Measurements from ENCODE around the gene PPM1M. TPM values are rescaled to one million over a fixed set of nuclear protein-coding genes. Genes with fewer than 3 reads are reported as not detected.

PPM1M gene
- total RNA-seq, 1 experiment from 2014 or later: 6.7 TPM

- peaks cover 3% of the 10 kb centered on the region; the same call in 1 of the 2 replicates for H3K36me3 ChIP-seq (ENCODE audit: control insufficient read depth, insufficient read depth, low read length)
- H3K4me1 ChIP-seq: peaks cover 38% of the 10 kb centered on the region
- ChIA-PET POLR2A (interaction anchor here (0.9 to 1.3 kb wide), 4 partner anchors 10 to 24 kb away, joined by 3 to 7 read pairs (median 4); partner anchors contain the start of gene GLYCTK), CTCF (interaction anchor here (0.8 to 2.5 kb wide), 3 partner anchors 12 to 57 kb away, joined by 3 to 16 read pairs (median 3); no protein-coding TSS in a partner anchor)
- H3K4me3 Mint-ChIP-seq (ENCODE audit: unreplicated experiment): peak overlapping the region; percentile 100
- peak overlapping the region; percentile 77 for H3K4me3 ChIP-seq (ENCODE audit: low read depth, low read length)
- intact Hi-C loops (cut with micrococcal nuclease; ENCODE audit: unreplicated experiment): no loop called here
- peak; percentile 46 to 50 for DNase-seq
- H3K27ac Mint-ChIP-seq (ENCODE audit: unreplicated experiment): peak overlapping the region; percentile 100
- TF ChIP-seq, protein P1, sequence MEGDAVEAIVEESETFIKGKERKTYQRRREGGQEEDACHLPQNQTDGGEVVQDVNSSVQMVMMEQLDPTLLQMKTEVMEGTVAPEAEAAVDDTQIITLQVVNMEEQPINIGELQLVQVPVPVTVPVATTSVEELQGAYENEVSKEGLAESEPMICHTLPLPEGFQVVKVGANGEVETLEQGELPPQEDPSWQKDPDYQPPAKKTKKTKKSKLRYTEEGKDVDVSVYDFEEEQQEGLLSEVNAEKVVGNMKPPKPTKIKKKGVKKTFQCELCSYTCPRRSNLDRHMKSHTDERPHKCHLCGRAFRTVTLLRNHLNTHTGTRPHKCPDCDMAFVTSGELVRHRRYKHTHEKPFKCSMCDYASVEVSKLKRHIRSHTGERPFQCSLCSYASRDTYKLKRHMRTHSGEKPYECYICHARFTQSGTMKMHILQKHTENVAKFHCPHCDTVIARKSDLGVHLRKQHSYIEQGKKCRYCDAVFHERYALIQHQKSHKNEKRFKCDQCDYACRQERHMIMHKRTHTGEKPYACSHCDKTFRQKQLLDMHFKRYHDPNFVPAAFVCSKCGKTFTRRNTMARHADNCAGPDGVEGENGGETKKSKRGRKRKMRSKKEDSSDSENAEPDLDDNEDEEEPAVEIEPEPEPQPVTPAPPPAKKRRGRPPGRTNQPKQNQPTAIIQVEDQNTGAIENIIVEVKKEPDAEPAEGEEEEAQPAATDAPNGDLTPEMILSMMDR (IDR thresholded peaks at IDR 0.05; ENCODE audit: insufficient read depth in 1 of 2, low read depth in 1 of 2, low read length in 1 of 2, severe bottlenecking in 1 of 2, unreplicated experiment in 1 of 2): no peak
- no peaks in the 10 kb centered on the region for H3K9me3 ChIP-seq
- BruUV-seq (replicated peaks): TSS peak; percentile 30
- no peaks in the 10 kb centered on the region for H3K27me3 Mint-ChIP-seq (ENCODE audit: insufficient read depth, unreplicated experiment)
- peaks cover 14% of the 10 kb centered on the region for H3K4me1 Mint-ChIP-seq (ENCODE audit: low read depth, unreplicated experiment)
- no peaks in the 10 kb centered on the region for H3K27me3 ChIP-seq (replicated peaks; ENCODE audit: control insufficient read depth, insufficient read depth, low read length)
- no peaks in the 10 kb centered on the region for H3K9me3 Mint-ChIP-seq (ENCODE audit: unreplicated experiment)
- peaks cover 70% of the 10 kb centered on the region for H3K36me3 Mint-ChIP-seq (ENCODE audit: insufficient read depth, unreplicated experiment)
Observed at GRCh38 chr3:52277071-52277964, 31.8 kb downstream of the PPM1M start.

GRCh38 chr3:52277972-52278509 is 32.5 kb downstream of the PPM1M start:
- H3K27me3 ChIP-seq (replicated peaks; ENCODE audit: control insufficient read depth, insufficient read depth, low read length): no peaks in the 10 kb centered on the region
- peaks cover 3% of the 10 kb centered on the region; the same call in 1 of the 2 replicates for H3K36me3 ChIP-seq (ENCODE audit: control insufficient read depth, insufficient read depth, low read length)
- POLR2A ChIA-PET: interaction anchor here (0.7 to 1.3 kb wide), 7 partner anchors 9 to 124 kb away, joined by 3 to 9 read pairs (median 4); partner anchors contain the start of genes GLYCTK and POC1A
- H3K9me3 ChIP-seq: no peaks in the 10 kb centered on the region
- CTCF ChIA-PET: interaction anchor here (0.6 to 2.5 kb wide), 7 partner anchors 12 to 123 kb away, joined by 3 to 16 read pairs (median 4); partner anchors contain the start of genes PPM1M and TWF2
- TF ChIP-seq, protein P1 (IDR thresholded peaks at IDR 0.05; ENCODE audit: insufficient read depth in 1 of 2, low read depth in 1 of 2, low read length in 1 of 2, severe bottlenecking in 1 of 2, unreplicated experiment in 1 of 2): peak; percentile 21 to 57
- BruUV-seq (replicated peaks): no TSS peak
- peak overlapping the region; percentile 77 for H3K4me3 ChIP-seq (ENCODE audit: low read depth, low read length)
- Mint-ChIP-seq H3K4me1 (ENCODE audit: low read depth, unreplicated experiment) (peaks cover 14% of the 10 kb centered on the region), H3K4me3 (ENCODE audit: unreplicated experiment) (peak overlapping the region; percentile 100), H3K36me3 (ENCODE audit: insufficient read depth, unreplicated experiment) (peaks cover 68% of the 10 kb centered on the region), H3K27ac (ENCODE audit: unreplicated experiment) (peak overlapping the region; percentile 100), H3K9me3 (ENCODE audit: unreplicated experiment) (no peaks in the 10 kb centered on the region), H3K27me3 (ENCODE audit: insufficient read depth, unreplicated experiment) (no peaks in the 10 kb centered on the region)
- intact Hi-C loops (cut with micrococcal nuclease; ENCODE audit: unreplicated experiment): loop anchor here (1.0 kb wide), 1 partner anchor 11 kb away; no protein-coding TSS in a partner anchor
- peak in 1 of 2 experiments; percentile 74 for DNase-seq
- peaks cover 39% of the 10 kb centered on the region for H3K4me1 ChIP-seq
